CD4-positive, alpha-beta T cell treated with Interleukin-10 for 1 hour (primary cell): Measurements from ENCODE around the gene MAB21L4.

ENCODE experiments used
- DNase-seq: peaks from one replicate; pipeline ENCODE4 v3.0.0-alpha.2; 2020

The MAB21L4 gene

DNA sequence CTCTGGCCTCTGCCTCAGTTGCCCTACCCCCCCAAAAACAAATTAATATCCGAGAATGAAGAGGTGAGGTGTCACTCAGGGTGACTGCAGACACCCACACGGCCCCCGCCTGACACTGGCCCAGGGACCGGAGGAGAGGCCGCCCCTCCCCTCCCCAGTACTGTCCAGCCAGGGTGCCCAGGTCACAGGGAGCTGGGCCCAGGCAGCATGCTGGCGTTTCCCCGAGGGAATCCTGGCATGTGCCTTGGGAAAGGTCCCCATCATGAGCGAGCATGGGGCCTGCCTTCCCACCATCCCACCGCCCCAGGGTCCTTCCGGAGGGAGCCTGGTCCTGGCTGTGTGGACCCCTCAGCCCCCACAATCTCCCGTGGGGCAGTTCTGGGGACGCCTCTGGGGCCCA lies 3.0 kb downstream of the MAB21L4 start:
- DNase-seq, result no peak

GRCh38 chr2:240892356-240892755 lies 3.6 kb downstream of the MAB21L4 start:
- DNase-seq, result no peak

DNA sequence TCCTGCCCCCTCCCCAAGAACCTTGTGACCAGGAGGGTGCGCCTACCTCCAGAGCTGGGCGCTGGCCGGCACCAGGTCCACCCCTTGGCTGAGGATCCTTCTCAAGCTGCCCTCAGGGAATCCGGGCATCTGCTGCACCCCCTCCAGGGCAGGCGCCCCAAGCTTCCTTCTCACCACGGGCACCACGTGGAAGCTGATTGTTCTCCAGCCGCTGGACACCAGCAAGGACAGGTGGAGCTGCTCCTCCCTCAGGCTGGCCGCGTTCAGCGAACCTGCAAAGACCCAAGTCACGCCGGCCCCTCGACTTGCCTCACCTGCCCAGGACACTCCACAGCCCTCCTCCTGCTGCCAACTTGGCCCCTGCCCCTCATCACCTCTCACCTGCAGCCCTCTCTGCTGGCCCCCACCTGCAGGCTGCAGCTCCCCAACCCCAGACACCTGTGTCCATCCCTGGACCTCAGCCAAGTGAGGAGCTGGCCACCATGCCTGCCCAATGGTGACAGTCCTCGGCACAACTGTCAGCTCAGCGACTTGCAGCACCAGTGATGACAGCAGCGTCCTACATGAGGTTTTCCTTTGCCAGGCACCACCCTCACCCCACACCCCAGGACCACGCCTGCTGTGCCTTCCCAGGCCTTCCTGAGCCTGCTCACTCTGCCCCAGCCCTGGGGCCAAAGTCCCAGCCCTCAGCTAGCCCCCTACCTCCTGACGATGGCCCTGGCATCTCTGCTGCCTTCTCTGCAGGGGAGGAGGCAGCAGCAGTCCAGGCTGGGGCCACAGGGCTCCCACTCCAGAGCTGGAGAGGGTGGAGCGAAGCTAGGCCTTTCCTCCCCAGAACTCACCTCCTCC lies 4.2 kb downstream of the MAB21L4 start:
- DNase-seq, result no peak

DNA sequence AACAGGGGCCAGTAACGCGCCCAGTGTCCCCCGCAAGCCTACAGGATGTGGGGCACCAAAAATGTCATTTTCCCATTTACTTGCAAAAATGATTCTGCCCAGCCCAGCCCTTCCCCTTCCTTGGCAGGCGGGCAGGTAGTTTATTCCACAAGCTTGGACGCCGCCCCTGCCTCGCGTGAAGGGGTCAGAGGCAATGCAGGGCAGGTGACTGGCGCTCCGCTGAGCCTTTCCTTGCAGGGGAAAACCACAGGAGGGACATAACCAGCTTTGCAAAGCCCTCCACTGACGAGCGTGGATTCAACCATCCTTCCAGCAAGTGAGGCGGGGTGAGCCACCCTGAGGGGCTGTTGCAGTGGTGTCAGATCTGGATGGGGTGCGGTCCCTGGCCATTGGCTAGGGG lies 5.3 kb downstream of the MAB21L4 start:
- DNase-seq, result no peak

DNA sequence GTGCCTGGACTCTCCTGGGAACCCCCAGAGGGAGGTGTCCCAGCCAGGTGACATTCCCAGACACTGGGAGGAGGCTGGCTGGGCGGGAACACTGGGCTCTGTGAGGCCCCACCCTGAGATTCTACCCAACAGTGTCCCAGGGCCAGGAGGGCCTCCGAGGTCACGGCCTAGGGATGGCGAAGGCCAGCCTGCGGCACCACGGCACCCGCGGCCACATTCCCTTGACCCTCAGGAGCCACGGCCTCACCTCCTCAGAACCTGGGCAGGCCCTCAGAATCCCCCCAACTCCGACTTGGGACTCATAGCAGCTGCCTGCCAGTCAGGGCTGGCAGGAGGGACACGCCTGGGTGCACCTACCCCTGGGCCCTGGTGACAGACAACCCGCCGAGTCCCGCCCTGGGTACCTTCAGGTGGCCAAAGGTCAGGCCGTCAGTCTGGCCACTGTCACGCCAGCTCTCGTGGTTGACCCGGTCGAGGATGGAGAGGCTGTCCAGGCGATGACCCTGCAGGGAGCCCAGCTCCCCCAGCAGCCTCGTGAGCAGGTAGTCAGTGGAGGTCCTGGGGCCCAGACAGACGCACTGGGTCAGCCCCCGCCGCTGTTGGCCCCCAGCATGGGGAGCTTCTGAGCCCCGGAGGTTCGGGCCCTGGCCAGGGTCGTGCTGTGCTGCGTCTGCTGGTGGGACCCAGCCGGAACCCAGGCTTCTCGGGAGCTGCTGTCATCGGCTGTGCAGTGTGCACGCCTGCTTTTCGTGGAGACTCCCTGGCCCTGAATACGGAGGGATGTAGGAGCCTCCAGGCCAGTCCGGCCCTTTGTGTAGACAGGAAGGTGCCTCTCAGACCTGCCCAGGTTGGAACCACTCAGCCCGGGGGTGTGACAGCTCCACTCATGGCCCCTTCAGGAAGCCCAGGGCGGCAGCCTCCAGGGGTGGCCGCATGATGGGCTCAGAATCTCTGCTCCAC lies 6.1 kb downstream of the MAB21L4 start:
- no peak for DNase-seq

DNA sequence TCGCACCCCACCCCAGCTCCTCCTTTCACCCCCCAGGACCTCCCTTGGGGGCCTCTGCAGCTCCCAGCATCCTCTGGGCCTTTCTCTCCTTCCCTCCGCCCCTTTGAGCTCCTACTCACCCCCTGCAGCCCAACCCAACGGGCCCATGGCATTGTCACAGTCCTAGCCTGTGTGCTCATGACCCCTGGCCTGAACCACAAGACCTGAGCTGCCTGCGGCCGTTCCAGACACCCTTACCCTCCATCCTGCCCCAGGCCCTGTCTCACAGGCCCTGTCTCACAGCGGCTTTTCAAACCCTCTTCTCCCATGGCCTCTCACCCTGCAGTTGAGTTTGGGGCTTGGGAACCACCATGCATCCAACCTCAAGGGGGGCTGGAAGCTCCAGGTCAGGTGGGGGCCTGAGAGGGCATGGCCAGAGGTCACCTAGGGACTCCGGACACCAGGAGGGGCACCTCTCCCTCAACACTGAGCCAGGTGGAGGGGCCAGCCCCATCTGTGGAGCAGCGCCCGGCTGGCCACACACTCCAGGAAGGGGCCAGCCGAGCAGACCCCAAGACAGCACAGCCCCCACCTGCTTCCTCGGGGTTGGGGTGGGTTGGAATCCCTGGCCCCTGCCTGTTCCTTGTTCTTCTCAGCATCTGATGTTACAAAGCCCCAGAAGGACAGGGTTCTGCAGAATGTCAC lies 6.9 kb downstream of the MAB21L4 start:
- no peak for DNase-seq

DNA sequence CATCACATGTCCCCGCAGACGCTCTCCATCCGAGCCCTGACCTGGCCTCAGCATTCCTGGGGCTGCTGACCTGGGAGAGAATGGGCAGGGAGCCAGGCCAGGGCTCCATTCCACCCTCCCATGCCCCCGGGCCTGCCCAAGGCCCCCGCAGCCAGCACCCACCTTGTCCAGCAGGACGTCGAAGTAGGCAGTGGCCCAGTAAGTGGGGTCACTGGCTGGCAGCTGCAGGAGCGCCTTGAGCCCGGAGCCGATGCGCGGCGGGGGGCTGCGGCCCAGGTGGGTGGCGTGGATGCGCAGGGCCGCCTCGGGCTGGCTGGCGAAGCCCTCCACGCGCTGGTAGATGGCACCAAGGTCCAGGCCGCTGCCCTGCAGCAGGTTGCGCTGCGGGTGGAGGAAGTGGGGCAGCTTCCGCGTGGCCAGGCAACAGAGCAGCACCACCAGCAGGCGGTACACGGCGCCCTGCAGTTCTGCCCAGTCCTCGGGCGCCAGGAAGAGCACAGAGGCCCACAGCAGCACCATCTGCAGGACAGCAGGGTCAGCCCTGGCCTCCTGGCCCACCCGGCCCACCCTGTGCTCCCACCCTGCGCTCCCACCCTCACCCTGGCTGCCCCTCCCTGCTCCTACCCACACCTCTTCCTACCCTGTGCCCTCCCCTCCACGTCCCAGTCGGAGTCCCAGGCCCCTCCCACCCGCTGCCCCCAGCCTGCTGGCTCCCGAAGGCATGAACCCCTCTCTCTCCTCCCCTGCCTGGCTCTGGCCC lies 7.6 kb downstream of the MAB21L4 start:
- no peak for DNase-seq

GRCh38 chr2:240887631-240888030 lies 8.3 kb downstream of the MAB21L4 start:
- DNase-seq, result no peak

DNA sequence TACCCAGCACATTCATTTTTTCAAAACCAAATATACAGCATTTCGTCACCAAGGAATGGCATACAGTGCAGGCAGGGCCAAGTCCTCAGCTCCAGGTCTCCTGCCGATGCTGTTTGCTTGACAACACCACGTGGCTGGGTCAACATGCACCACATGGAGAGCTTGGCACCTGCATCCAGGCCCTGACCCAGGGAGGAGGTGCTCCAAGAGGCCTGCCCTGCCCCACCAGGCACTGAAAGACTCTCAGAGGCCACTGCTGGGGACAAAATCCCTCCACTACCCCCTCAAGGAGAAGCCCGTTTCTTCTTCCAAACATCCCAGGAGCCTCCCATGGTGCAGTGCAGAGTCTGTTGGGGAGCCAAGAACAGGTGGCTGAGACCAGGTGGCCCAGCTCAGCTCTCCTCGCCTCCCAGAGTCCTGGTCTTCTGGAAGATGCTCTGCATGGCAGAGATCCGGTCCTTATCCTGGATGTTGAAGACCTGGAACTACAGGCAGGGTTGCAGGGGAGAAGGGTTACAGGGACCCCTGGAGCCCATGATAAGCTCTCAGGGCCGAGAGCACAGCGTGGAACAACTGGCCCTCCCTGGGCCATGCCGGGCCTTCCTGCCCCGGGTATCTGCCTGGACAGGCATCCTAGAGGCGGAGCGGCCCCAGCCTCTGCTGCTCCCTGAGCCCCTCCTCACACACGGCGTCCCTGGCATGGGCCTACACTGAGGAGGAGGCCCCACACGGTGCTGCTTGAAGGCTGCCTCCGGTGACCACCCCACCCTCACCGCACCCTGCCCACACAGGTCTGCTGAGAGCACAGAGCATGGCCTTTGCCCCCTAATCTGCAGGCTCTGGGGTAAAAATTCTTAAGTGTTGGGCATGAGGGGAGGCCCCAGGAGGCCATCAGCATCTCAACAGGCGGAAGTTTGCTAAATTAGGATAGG lies 9.0 kb downstream of the MAB21L4 start:
- no peak for DNase-seq

DNA sequence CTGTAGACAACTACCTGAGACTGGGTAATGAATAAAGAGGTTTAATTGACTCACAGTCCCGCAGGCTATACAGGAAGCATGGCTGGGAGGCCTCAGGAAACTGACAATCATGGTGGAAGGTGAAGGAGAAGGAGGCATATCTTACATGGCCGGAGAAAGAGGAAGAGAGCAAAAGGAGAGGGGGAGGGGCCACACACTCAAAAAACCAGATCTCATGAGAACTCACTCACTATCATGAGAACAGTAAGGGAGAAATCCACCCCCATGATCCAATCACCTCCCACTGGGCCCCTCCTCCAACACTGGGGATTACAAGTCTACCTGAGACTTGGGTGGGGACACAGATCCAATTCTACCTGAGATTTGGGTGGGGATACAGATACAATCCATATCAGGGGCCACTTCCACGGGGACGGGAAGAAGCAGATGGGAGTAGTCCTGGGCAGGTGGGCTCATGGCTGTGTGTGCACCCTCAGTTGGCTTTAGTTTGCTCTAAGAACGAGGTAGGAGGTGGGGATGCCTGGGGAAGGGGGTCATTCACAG lies 9.9 kb downstream of the MAB21L4 start:
- no peak for DNase-seq

GRCh38 chr2:240885566-240885965 lies 10.4 kb downstream of the MAB21L4 start:
- DNase-seq, result no peak

DNA sequence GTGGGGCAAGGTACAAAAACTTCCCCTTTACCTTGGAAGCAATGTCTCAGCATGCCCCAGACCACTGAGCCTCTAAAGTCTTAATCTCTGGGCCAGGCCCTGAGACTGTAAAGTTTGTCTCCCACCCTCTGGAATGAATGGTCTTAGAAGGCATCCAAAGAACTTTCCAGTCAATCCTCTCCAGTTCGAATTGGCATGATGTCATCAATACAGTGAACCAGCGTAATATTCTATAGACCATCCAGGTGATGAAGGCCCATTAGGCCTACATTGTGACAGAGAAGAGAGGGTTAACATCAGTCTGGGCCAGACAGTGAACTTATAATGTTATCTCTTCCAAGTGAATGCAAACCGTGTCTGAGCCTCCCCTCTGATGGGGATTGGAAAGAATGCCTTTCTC lies 11.2 kb downstream of the MAB21L4 start:
- DNase-seq, result no peak

DNA sequence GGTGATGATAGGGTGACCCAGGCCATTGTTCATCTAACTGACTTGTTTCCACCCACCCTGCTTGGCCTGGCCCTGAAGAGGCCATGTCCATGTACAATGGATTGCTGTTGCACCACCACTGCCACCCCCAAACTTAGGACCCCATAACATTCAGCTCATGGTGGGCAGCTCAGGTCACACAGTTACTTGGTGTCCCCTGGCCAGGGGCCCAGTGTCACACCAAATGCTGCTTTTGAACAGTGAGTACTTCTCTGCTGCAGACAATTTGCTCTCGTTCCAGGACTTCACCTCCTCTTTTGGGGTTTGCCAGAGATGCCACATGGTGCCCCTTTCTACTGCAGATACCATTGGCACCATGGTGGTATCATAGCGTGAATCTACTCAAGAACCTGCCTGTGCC lies 11.7 kb downstream of the MAB21L4 start:
- no peak for DNase-seq

DNA sequence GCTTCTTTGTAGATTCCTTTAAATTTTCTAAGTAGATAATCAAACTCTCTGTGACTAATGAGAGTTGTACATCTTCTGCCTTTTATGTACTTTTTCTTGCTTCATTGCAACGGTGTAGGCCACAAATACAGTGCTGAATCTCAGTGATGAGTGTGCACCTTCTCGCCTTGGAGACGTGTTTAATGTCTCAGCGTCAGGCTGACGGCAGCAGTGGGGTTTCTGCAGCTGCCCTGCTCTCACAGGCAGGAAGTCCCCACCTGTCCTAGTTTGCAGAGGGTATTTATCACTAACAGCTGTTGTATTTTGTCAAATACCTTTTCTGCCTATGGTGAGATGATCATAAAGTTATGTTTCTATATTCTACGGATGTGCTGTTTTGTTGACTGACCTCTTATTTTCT lies 14.0 kb downstream of the MAB21L4 start:
- DNase-seq, result no peak

GRCh38 chr2:240879105-240879504 lies 16.9 kb downstream of the MAB21L4 start:
- no peak for DNase-seq

- DNase-seq, result no peak
Measured at GRCh38 chr2:240878341-240878936, 17.5 kb downstream of the MAB21L4 start.

GRCh38 chr2:240877460-240878340 lies 18.3 kb downstream of the MAB21L4 start:
- no peak for DNase-seq

DNA sequence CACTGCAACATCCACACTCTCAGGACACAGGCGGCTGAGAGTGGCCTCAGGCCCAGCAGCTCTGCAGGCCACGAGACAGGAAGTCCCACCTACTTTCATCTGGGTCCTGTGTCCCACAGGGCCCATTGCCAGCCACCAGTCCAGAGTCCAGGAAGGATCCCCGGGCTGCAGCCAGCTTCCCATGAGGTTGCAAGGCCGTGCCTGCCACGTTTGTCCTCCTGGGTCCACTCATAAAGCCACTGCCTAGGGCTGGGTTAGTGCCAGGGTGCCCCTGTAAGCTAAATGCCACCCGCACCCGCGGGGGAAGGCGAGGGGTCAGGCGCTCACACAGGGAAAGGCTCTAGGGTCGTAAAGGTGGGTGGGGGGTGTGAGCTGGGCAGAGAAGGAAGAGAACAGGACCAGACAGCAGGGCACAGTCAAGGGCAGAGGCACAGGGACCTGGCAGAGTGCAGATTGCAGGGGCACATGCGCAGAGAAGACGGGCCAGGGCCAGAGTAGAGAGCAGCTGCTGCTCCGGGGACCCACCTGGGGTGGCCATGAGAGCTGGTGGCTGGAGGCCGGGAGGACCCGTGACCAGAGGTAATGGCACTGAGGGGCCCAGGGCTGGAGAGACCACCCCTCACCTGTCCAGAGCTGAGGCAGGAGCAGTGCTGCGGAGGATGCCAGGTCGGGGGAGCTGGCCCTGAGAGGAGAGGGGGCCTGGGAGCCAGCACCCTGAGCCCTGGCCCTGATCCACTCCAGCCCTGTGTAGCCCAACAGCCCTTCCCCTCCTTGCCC lies 19.3 kb downstream of the MAB21L4 start:
- no peak for DNase-seq

GRCh38 chr2:240876035-240876474 lies 19.9 kb downstream of the MAB21L4 start:
- DNase-seq, result no peak
